K562 (cell line): ENCODE measurements around the gene PHEX. TPM values are rescaled to one million over a fixed set of nuclear protein-coding genes. Genes with fewer than 3 reads are reported as not detected.

ENCODE experiments used
- ASH1L ChIP-seq: fragments of 450-650 bp; IDR thresholded peaks from 2 replicates; pipeline ENCODE4 v1.6.1; 2018; ENCODE audit warnings: borderline replicate concordance, mild to moderate bottlenecking, low read depth; ENCODE audit not compliant: partially characterized antibody
- ATF7 ChIP-seq: fragments of 450-650 bp; IDR thresholded peaks from 2 replicates; pipeline ENCODE4 v1.7.1; 2014; ENCODE audit warnings: mild to moderate bottlenecking, moderate library complexity
- CHD1 ChIP-seq: fragments of 200-600 bp; sonication (generic); IDR thresholded peaks from one replicate; pipeline ENCODE4 v1.6.1; 2012; ENCODE audit warnings: mild to moderate bottlenecking, moderate library complexity, low read length, inconsistent platforms
- FOXK2 ChIP-seq, 2 experiments: fragments of 450-650 bp; IDR thresholded peaks in 1 of 2; conservative IDR thresholded peaks in 1 of 2; 2 replicates each; pipeline ENCODE4 v1.6.1; 2016; ENCODE audit warnings: low read depth in 2 of 2, mild to moderate bottlenecking in 1 of 2
- HMG20A ChIP-seq: fragments of 450-650 bp; formaldehyde crosslinking; conservative IDR thresholded peaks from 2 replicates; pipeline ENCODE4 v1.4.0; 2020; ENCODE audit warnings: mild to moderate bottlenecking, mixed read lengths
- HNRNPLL ChIP-seq: fragments of 200-400 bp; formaldehyde crosslinking; IDR thresholded peaks from 2 replicates; pipeline ENCODE4 v1.6.1; 2017; ENCODE audit warnings: low read length, low read depth, mild to moderate bottlenecking; ENCODE audit not compliant: poor library complexity, severe bottlenecking
- NONO ChIP-seq, 2 experiments: fragments of 200-400 bp in 1 of 2; fragments of 450-650 bp in 1 of 2; formaldehyde crosslinking in 1 of 2; IDR thresholded peaks; 2 replicates each; pipeline ENCODE4 v1.6.1; 2017; ENCODE audit warnings: low read depth in 2 of 2, mild to moderate bottlenecking in 2 of 2, moderate library complexity in 2 of 2, low read length in 1 of 2
- ZNF318 ChIP-seq, 2 experiments: fragments of 450-650 bp; IDR thresholded peaks; 2 replicates each; pipeline ENCODE4 v1.6.1; 2016; ENCODE audit warnings: mild to moderate bottlenecking in 2 of 2, borderline replicate concordance in 1 of 2, low read depth in 1 of 2, moderate library complexity in 1 of 2
- ZNF551 ChIP-seq: fragments of 250-450 bp; sonication (Bioruptor Pico); IDR thresholded peaks from 2 replicates; pipeline ENCODE4 v1.5.0; 2021; ENCODE audit warnings: mild to moderate bottlenecking, moderate library complexity
- ZNF586 ChIP-seq: fragments of 450-650 bp; formaldehyde crosslinking; conservative IDR thresholded peaks from 2 replicates; pipeline ENCODE4 v1.4.0; 2020; ENCODE audit warnings: mild to moderate bottlenecking, moderate library complexity
- ZNF785 ChIP-seq: fragments of 250-450 bp; sonication (Bioruptor Pico); IDR thresholded peaks from 2 replicates; pipeline ENCODE4 v1.4.0; 2020; ENCODE audit warnings: mild to moderate bottlenecking
- polyA plus RNA-seq, 8 experiments: library from polyadenylated mRNA; depleted of rRNA in 4 of 8; stranded (reverse) in 5 of 8; unstranded in 3 of 8; fragments of >200 nt; fragmentation: Nextera tagmentation in 2 of 8; fragmentation: Illumina TruSeq in 1 of 8; extraction: Ambion mirVana in 2 of 8; extraction: Trizol in 1 of 8; gene quantifications; 2 replicates each; pipeline versions ENCODE4 v1.2.1 to v1.2.3, GENCODE V29; 2011 to 2014; ENCODE audit warnings: inconsistent platforms in 1 of 8, missing spikeins in 1 of 8
- total RNA-seq, 7 experiments: library from RNA; depleted of rRNA in 6 of 7; stranded (reverse); fragments of >200 nt in 6 of 7; fragmentation: Illumina TruSeq in 2 of 7; extraction: Trizol in 2 of 7; gene quantifications; 2 replicates each; pipeline versions ENCODE4 v1.2.1 to v1.2.3, GENCODE V29; 2011 to 2021; ENCODE audit warnings: low replicate concordance in 1 of 7

PHEX gene
- total and polyA plus RNA-seq, 9 of the 15 experiments (the other 6 are each of a cell fraction or from before 2014, with no cell fraction given): 0.01 to 0.11 (median 0.04) TPM; not detected in 6

DNA sequence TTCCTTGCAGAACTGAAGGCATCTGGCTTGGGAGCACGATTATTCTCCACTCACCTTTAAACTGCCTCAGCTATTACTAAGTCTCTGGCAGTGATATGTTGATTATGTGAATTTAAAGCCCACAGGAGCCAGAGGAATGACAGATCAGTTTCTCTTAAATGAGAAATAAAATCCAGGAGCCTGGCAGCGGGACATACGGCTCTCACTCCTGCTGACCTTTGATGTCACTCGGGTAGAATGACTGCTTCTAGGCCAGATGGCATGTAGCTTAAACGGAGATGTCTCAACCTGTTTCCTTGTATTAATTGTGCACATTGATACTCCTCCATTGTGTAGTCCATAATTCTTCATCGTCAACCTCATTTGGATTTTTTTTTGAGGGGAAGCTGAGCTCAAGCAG, 236.6 kb downstream of the PHEX start (continued):
- TF ChIP-seq ZNF318 (IDR thresholded peaks at IDR 0.05; ENCODE audit: borderline replicate concordance in 1 of 2, low read depth in 1 of 2): no peak
- TF ChIP-seq HNRNPLL: no peak
- no peak for TF ChIP-seq ATF7
- no peak for TF ChIP-seq FOXK2 (conservative IDR thresholded peaks at IDR 0.05 in 1 of 2, IDR thresholded peaks at IDR 0.05 in 1 of 2; ENCODE audit: low read depth in 2 of 2)
- no peak for TF ChIP-seq NONO (IDR thresholded peaks at IDR 0.05; ENCODE audit: low read depth in 2 of 2, low read length in 1 of 2)
- no peak for TF ChIP-seq HMG20A (CRISPR knock-in tag)
- no peak for TF ChIP-seq CHD1
- TF ChIP-seq ZNF551 (CRISPR knock-in tag): no peak
- no peak for TF ChIP-seq ZNF586 (CRISPR knock-in tag)
- no peak for TF ChIP-seq ASH1L
- TF ChIP-seq ZNF785 (CRISPR knock-in tag): no peak
